LNCaP clone FGC (cell line): ENCODE data around the gene NAA25.

Experiments
- DNase-seq: peaks from one replicate; pipeline ENCODE4 v3.0.0-alpha.2; 2011; ENCODE audit warnings: low read depth
- H3K4me3 ChIP-seq: 2 replicates; pipeline ENCODE4 v1.5.1; 2011; ENCODE audit warnings: mild to moderate bottlenecking, low read depth, low read length, control low read depth
- CTCF ChIP-seq: IDR thresholded peaks from 2 replicates; pipeline ENCODE4 v1.5.1; 2012; ENCODE audit warnings: mild to moderate bottlenecking; ENCODE audit not compliant: control insufficient read depth, insufficient read depth; ENCODE audit errors: extremely low read depth

Gene NAA25

GRCh38 chr12:112108202-112109079 is at the start of gene NAA25:
TSS of gene NAA25 (minus strand) at chr12:112108783. CDS start at chr12:112108773, 10 bp downstream.
- TF ChIP-seq CTCF, result no peak
- H3K4me3 ChIP-seq, result peak within 1 kb of the TSS; percentile 86
- peak; percentile 46 for DNase-seq

- no peak for TF ChIP-seq CTCF
- no peak for DNase-seq
- no peak overlapping the region for H3K4me3 ChIP-seq
Observed at GRCh38 chr12:112153893-112154219, 45.3 kb upstream of the NAA25 start.

GRCh38 chr12:112153181-112153892 is 44.8 kb upstream of the NAA25 start:
- no peak for DNase-seq
- no peak overlapping the region for H3K4me3 ChIP-seq
- no peak for TF ChIP-seq CTCF

- TF ChIP-seq CTCF, result no peak
- H3K4me3 ChIP-seq, result no peak overlapping the region
- DNase-seq, result no peak
Observed at GRCh38 chr12:112151766-112152541, 43.4 kb upstream of the NAA25 start.

- TF ChIP-seq CTCF, result no peak
- H3K4me3 ChIP-seq, result no peak overlapping the region
- DNase-seq, result no peak
Observed at GRCh38 chr12:112149596-112149995, 41.0 kb upstream of the NAA25 start.

GRCh38 chr12:112148031-112148513 is 39.5 kb upstream of the NAA25 start:
- DNase-seq, result no peak
- H3K4me3 ChIP-seq, result no peak overlapping the region
- no peak for TF ChIP-seq CTCF
